Measurements from ENCODE around the gene TAF5L. TPM values are rescaled to one million over a fixed set of nuclear protein-coding genes. Genes with fewer than 3 reads are reported as not detected.

The TAF5L gene
- polyA plus RNA-seq, 1 experiment, result 17.3 TPM

- no peaks in the 10 kb centered on the region for H3K9me3 ChIP-seq (ENCODE audit: control insufficient read depth, insufficient read depth, low read length)
- H3K4me3 ChIP-seq (ENCODE audit: low read depth, low read length), result no peak overlapping the region
- TF ChIP-seq, protein P1, sequence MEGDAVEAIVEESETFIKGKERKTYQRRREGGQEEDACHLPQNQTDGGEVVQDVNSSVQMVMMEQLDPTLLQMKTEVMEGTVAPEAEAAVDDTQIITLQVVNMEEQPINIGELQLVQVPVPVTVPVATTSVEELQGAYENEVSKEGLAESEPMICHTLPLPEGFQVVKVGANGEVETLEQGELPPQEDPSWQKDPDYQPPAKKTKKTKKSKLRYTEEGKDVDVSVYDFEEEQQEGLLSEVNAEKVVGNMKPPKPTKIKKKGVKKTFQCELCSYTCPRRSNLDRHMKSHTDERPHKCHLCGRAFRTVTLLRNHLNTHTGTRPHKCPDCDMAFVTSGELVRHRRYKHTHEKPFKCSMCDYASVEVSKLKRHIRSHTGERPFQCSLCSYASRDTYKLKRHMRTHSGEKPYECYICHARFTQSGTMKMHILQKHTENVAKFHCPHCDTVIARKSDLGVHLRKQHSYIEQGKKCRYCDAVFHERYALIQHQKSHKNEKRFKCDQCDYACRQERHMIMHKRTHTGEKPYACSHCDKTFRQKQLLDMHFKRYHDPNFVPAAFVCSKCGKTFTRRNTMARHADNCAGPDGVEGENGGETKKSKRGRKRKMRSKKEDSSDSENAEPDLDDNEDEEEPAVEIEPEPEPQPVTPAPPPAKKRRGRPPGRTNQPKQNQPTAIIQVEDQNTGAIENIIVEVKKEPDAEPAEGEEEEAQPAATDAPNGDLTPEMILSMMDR (IDR thresholded peaks at IDR 0.05; ENCODE audit: low read depth, low read length), result no peak
- POLR2A ChIA-PET, result no interaction called here
- H3K27me3 ChIP-seq (ENCODE audit: control insufficient read depth, insufficient read depth, low read length), result no peaks in the 10 kb centered on the region
- DNase-seq (ENCODE audit: low read depth, low spot score), result no peak
- CTCF ChIA-PET, result no interaction called here
- no peak overlapping the region for H3K27ac ChIP-seq (ENCODE audit: low read depth, low read length)
Observed at GRCh38 chr1:229653420-229653819, 27.5 kb upstream of the TAF5L start.

DNA sequence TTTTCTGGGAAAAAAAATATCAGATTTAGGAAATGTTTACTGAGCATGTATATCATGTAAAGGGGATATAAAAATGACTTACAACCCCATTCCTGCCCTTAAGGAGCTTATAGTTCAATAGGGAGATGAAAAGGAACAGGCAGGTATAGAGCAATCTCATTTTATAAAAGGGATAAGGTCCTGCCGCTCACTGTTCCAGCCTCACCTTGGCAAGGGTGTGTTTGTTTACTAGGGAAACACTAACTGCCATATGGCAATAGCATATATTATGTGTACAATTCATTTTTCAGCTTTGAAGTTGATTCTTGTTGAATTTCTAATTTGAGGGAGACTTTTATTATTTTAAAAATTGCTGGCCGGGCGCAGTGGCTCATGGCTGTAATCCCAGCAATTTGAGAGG, 25.6 kb upstream of the TAF5L start:
- Histone ChIP-seq H3K27ac (ENCODE audit: low read depth, low read length) (no peak overlapping the region), H3K27me3 (ENCODE audit: control insufficient read depth, insufficient read depth, low read length) (no peaks in the 10 kb centered on the region), H3K4me3 (ENCODE audit: low read depth, low read length) (no peak overlapping the region), H3K9me3 (ENCODE audit: control insufficient read depth, insufficient read depth, low read length) (no peaks in the 10 kb centered on the region)
- TF ChIP-seq, protein P1 (IDR thresholded peaks at IDR 0.05; ENCODE audit: low read depth, low read length), result no peak
- no peak for DNase-seq (ENCODE audit: low read depth, low spot score)
- POLR2A ChIA-PET, result no interaction called here
- CTCF ChIA-PET, result interaction anchor here (3.0 kb wide), 1 partner anchor 10 kb away, joined by 9 read pairs; no protein-coding TSS in a partner anchor

- TF ChIP-seq, protein P1 (IDR thresholded peaks at IDR 0.05; ENCODE audit: low read depth, low read length), result no peak
- POLR2A ChIA-PET, result no interaction called here
- Histone ChIP-seq H3K9me3 (ENCODE audit: control insufficient read depth, insufficient read depth, low read length) (no peaks in the 10 kb centered on the region), H3K27me3 (ENCODE audit: control insufficient read depth, insufficient read depth, low read length) (no peaks in the 10 kb centered on the region), H3K27ac (ENCODE audit: low read depth, low read length) (no peak overlapping the region), H3K4me3 (ENCODE audit: low read depth, low read length) (no peak overlapping the region)
- DNase-seq (ENCODE audit: low read depth, low spot score), result no peak
- CTCF ChIA-PET, result interaction anchor here (1.1 to 3.0 kb wide), 2 partner anchors 11 kb away, joined by 3 to 9 read pairs; no protein-coding TSS in a partner anchor
Observed at GRCh38 chr1:229650045-229650444, 24.1 kb upstream of the TAF5L start.

DNA sequence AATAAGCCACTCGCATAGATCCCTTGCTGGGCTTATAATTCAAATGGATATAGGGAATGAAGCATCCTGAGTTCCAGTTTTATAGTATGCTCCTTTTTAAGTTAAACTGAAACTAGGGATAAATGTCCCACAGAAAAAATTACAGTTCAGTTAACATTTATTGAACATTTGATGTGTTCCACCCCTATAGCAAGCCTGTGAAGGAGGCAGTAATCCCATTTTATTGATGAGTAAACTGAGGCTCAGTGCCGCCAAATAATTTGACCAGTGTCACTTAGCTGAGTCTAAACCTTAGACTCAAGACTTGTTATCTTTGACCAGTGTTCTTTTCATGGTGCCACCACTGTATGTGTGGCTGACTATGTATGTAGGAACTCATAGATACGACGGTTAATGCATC, 22.5 kb upstream of the TAF5L start:
- Histone ChIP-seq H3K27ac (ENCODE audit: low read depth, low read length) (no peak overlapping the region), H3K4me3 (ENCODE audit: low read depth, low read length) (no peak overlapping the region), H3K9me3 (ENCODE audit: control insufficient read depth, insufficient read depth, low read length) (no peaks in the 10 kb centered on the region), H3K27me3 (ENCODE audit: control insufficient read depth, insufficient read depth, low read length) (no peaks in the 10 kb centered on the region)
- CTCF ChIA-PET, result no interaction called here
- DNase-seq (ENCODE audit: low read depth, low spot score), result no peak
- TF ChIP-seq, protein P1 (IDR thresholded peaks at IDR 0.05; ENCODE audit: low read depth, low read length), result no peak
- POLR2A ChIA-PET, result no interaction called here

- POLR2A ChIA-PET, result no interaction called here
- H3K27ac ChIP-seq (ENCODE audit: low read depth, low read length), result no peak overlapping the region
- no peaks in the 10 kb centered on the region for H3K27me3 ChIP-seq (ENCODE audit: control insufficient read depth, insufficient read depth, low read length)
- no peak for DNase-seq (ENCODE audit: low read depth, low spot score)
- TF ChIP-seq, protein P1 (IDR thresholded peaks at IDR 0.05; ENCODE audit: low read depth, low read length), result no peak
- no peak overlapping the region for H3K4me3 ChIP-seq (ENCODE audit: low read depth, low read length)
- H3K9me3 ChIP-seq (ENCODE audit: control insufficient read depth, insufficient read depth, low read length), result no peaks in the 10 kb centered on the region
- CTCF ChIA-PET, result interaction anchor here (0.5 kb wide), 1 partner anchor 391 kb away, joined by 3 read pairs; no protein-coding TSS in a partner anchor
Observed at GRCh38 chr1:229645324-229645993, 19.5 kb upstream of the TAF5L start.
